K562 (cell line): ENCODE data around the gene MAP3K14. TPM values are rescaled to one million over a fixed set of nuclear protein-coding genes. Genes with fewer than 3 reads are reported as not detected.

Source experiments
- ATAC-seq: fragments of 200-7000 bp; cut with Tn5 transposase; 3 replicates; pipeline ENCODE4 v1.9.1; 2020; ENCODE audit warnings: moderate library complexity
- BruUV-seq: library from RNA; stranded (reverse); fragments of 400-500 nt; replicated peaks from 2 replicates; lab custom pipeline; 2021; lab: Mats Ljungman, UMichigan
- CTCF ChIA-PET: fragments of 300-600 bp; formaldehyde crosslinking; extraction: SDS; loops from one replicate; lab custom pipeline; 2021; ENCODE audit warnings: low intra/inter-chr PET ratio; lab: Yijun Ruan, JAX
- POLR2A ChIA-PET: fragments of 300-600, 350-650 bp; sonication (Branson Sonifier 250); formaldehyde crosslinking; extraction: SDS; loops from one replicate; lab custom pipeline; 2021; ENCODE audit warnings: antibody characterized with exemption, inconsistent platforms; lab: Yijun Ruan, JAX
- DNase-seq, 4 experiments: peaks; one replicate each; pipeline versions ENCODE4 v3.0.0 to v3.0.0-alpha.2; 2011 to 2018; ENCODE audit warnings: low spot score in 3 of 4, mixed read lengths in 3 of 4; ENCODE audit errors: extremely low read depth in 1 of 4
- FAIRE-seq: peaks from 2 replicates; lab custom pipeline; 2011; peaks lifted over from hg19 to GRCh38; lab: Jason Lieb, UNC
- H2AFZ ChIP-seq: 2 replicates; pipeline ENCODE4 v1.6.0; 2011; ENCODE audit warnings: low read depth, low read length, control low read depth, inconsistent platforms
- H3K27ac ChIP-seq: fragments of 200-600 bp; 3 replicates; pipeline ENCODE4 v1.8.0; 2011; ENCODE audit warnings: low read depth, mild to moderate bottlenecking, control low read depth, inconsistent platforms, low read length, moderate library complexity, mixed read lengths; ENCODE audit errors: extremely low read depth
- H3K27me3 ChIP-seq, 2 experiments: fragments of 300-600 bp in 1 of 2; 2 replicates in 1 of 2; 3 replicates in 1 of 2; pipeline versions ENCODE4 v1.6.0 to v1.8.0; 2011; ENCODE audit warnings: inconsistent platforms in 2 of 2, low read length in 2 of 2, mild to moderate bottlenecking in 1 of 2, mixed read lengths in 1 of 2, moderate library complexity in 1 of 2; ENCODE audit not compliant: control insufficient read depth in 2 of 2, insufficient read depth in 2 of 2
- H3K36me3 ChIP-seq: fragments of 300-600 bp; 3 replicates; pipeline ENCODE4 v1.8.0; 2011; ENCODE audit warnings: mild to moderate bottlenecking, low read length, inconsistent platforms; ENCODE audit not compliant: control insufficient read depth, insufficient read depth
- H3K4me1 ChIP-seq, 2 experiments: fragments of 200-600 bp in 1 of 2; replicated peaks in 1 of 2; 2 replicates in 1 of 2; 3 replicates in 1 of 2; pipeline versions ENCODE4 v1.5.1 to v1.8.0; 2011; ENCODE audit warnings: inconsistent platforms in 2 of 2, low read length in 2 of 2, mild to moderate bottlenecking in 1 of 2, mixed read lengths in 1 of 2, moderate library complexity in 1 of 2; ENCODE audit not compliant: control insufficient read depth in 2 of 2, insufficient read depth in 2 of 2
- H3K4me2 ChIP-seq: 2 replicates; pipeline ENCODE4 v1.6.1; 2011; ENCODE audit warnings: low read length, control low read depth, inconsistent platforms, mixed read lengths; ENCODE audit not compliant: insufficient read depth
- H3K4me3 ChIP-seq: fragments of 200-600 bp; sonication (generic), shearing (Covaris generic); 2 replicates; pipeline ENCODE4 v1.5.1; 2016; ENCODE audit warnings: control low read depth, inconsistent platforms
- H3K79me2 ChIP-seq: fragments of 200-600 bp; 3 replicates; pipeline ENCODE4 v1.8.0; 2011; ENCODE audit warnings: low read length, inconsistent platforms; ENCODE audit not compliant: control insufficient read depth, insufficient read depth
- H3K9ac ChIP-seq, 2 experiments: 2 replicates each; pipeline versions ENCODE4 v1.6.0 to v1.6.1; 2011; ENCODE audit warnings: low read depth in 2 of 2, low read length in 2 of 2, control low read depth in 1 of 2, inconsistent platforms in 1 of 2, mild to moderate bottlenecking in 1 of 2, mixed read lengths in 1 of 2; ENCODE audit not compliant: insufficient read depth in 1 of 2
- H3K9me1 ChIP-seq: one replicate; pipeline ENCODE4 v1.6.0; 2011; ENCODE audit warnings: inconsistent platforms, mild to moderate bottlenecking, low read length, moderate library complexity; ENCODE audit not compliant: control insufficient read depth, insufficient read depth
- H3K9me3 ChIP-seq: replicated peaks from 2 replicates; pipeline ENCODE4 v1.5.1; 2011; ENCODE audit warnings: low read depth, low read length, inconsistent platforms; ENCODE audit not compliant: control insufficient read depth, insufficient read depth
- H4K20me1 ChIP-seq: replicated peaks from 2 replicates; pipeline ENCODE4 v1.6.1; 2011; ENCODE audit warnings: low read length, inconsistent platforms, mixed read lengths; ENCODE audit not compliant: control insufficient read depth, insufficient read depth
- FOXA1 ChIP-seq: fragments of 450-650 bp; IDR thresholded peaks from 2 replicates; pipeline ENCODE4 v1.6.1; 2016; ENCODE audit warnings: mild to moderate bottlenecking, borderline replicate concordance
- HMGN3 ChIP-seq: IDR thresholded peaks from 2 replicates; pipeline ENCODE4 v1.6.1; 2011; ENCODE audit warnings: borderline replicate concordance, low read depth, mild to moderate bottlenecking, mixed read lengths, low read length; ENCODE audit not compliant: insufficient read length; ENCODE audit errors: extremely low read depth
- IRF2 ChIP-seq: sonication (generic); formaldehyde crosslinking; IDR thresholded peaks from 2 replicates; pipeline ENCODE4 v1.8.1; 2022; ENCODE audit warnings: mild to moderate bottlenecking, missing genetic modification reagents
- NFE2 ChIP-seq: IDR thresholded peaks from 2 replicates; pipeline ENCODE4 v1.6.1; 2014; ENCODE audit warnings: antibody characterized with exemption, low read depth
- POLR2A ChIP-seq: fragments of 450-650 bp; conservative IDR thresholded peaks from 2 replicates; pipeline ENCODE4 v1.6.1; 2016
- RFX1 ChIP-seq: fragments of 450-650 bp; IDR thresholded peaks from 2 replicates; pipeline ENCODE4 v1.6.1; 2016; ENCODE audit warnings: mild to moderate bottlenecking, moderate library complexity
- SUPT5H ChIP-seq: fragments of 450-650 bp; IDR thresholded peaks from 2 replicates; pipeline ENCODE4 v1.6.1; 2016
- ZBTB2 ChIP-seq: fragments of 450-650 bp; IDR thresholded peaks from 2 replicates; pipeline ENCODE4 v1.6.1; 2016; ENCODE audit warnings: antibody characterized with exemption
- ZNF512 ChIP-seq: IDR thresholded peaks from 2 replicates; pipeline ENCODE4 v1.6.1; 2016; ENCODE audit warnings: missing genetic modification characterization, missing compliant biosample characterization
- WGBS: fragments of 100-300 bp; shearing (Covaris generic); methylation state at CpG from one replicate; pipeline ENCODE4 v1.1.6; 2016; ENCODE audit warnings: low coverage, mixed read lengths; ENCODE audit not compliant: insufficient coverage; ENCODE audit errors: missing lambda C conversion rate; 5-methylcytosine and 5-hydroxymethylcytosine counted together
- in situ Hi-C: fragments of 300-500 bp; cut with MboI; formaldehyde crosslinking; loops from 4 replicates; pipeline ENCODE4 v1.15.0; 2018; ENCODE audit warnings: inconsistent platforms, mixed read lengths
- intact Hi-C: fragments of 100-400 bp; cut with micrococcal nuclease; formaldehyde crosslinking; loops from 2 replicates; pipeline ENCODE4 v1.14.2; 2022
- polyA plus RNA-seq, 8 experiments: library from polyadenylated mRNA; depleted of rRNA in 4 of 8; stranded (reverse) in 5 of 8; unstranded in 3 of 8; fragments of >200 nt; fragmentation: Nextera tagmentation in 2 of 8; fragmentation: Illumina TruSeq in 1 of 8; extraction: Ambion mirVana in 2 of 8; extraction: Trizol in 1 of 8; gene quantifications; 2 replicates each; pipeline versions ENCODE4 v1.2.1 to v1.2.3, GENCODE V29; 2011 to 2014; ENCODE audit warnings: inconsistent platforms in 1 of 8, missing spikeins in 1 of 8
- total RNA-seq, 7 experiments: library from RNA; depleted of rRNA in 6 of 7; stranded (reverse); fragments of >200 nt in 6 of 7; fragmentation: Illumina TruSeq in 2 of 7; extraction: Trizol in 2 of 7; gene quantifications; 2 replicates each; pipeline versions ENCODE4 v1.2.1 to v1.2.3, GENCODE V29; 2011 to 2021; ENCODE audit warnings: low replicate concordance in 1 of 7

MAP3K14 gene
- total and polyA plus RNA-seq, 9 of the 15 experiments (the other 6 are each of a cell fraction or from before 2014, with no cell fraction given): 0.45 to 8.7 (median 3.2) TPM

- TF ChIP-seq ZBTB2 (no peak), NFE2 (no peak), FOXA1 (no peak)
- TF ChIP-seq, all 486 proteins: peak for 0
Measured at GRCh38 chr17:45263477-45263860, 53.4 kb downstream of the MAP3K14 start (continued).

GRCh38 chr17:45262516-45263476 lies 54.0 kb downstream of the MAP3K14 start:
- H3K4me3 ChIP-seq: no peak overlapping the region
- no peak overlapping the region for H3K4me2 ChIP-seq
- intact Hi-C loops (no loop called here), in situ Hi-C loops (no loop called here)
- POLR2A ChIA-PET: no interaction called here
- H4K20me1 ChIP-seq: 0 out of 2 replicates have a peak, but pooled peaks cover 7% of the 10 kb centered on the region
- CTCF ChIA-PET: no interaction called here
- FAIRE-seq (no peak), DNase-seq (no peak), ATAC-seq (no peak)
- 72% methylated on average over 18 of the region's 18 CpGs for WGBS
- no peaks in the 10 kb centered on the region for H3K27me3 ChIP-seq
- H3K9ac ChIP-seq: 0 out of 4 replicates have a peak overlapping the region, but pooled peaks of 1 of the 2 experiments have one; percentile 11
- H3K79me2 ChIP-seq: no peaks in the 10 kb centered on the region
- TF ChIP-seq ZNF512 (tag) (no peak), IRF2 (CRISPR knock-in tag) (no peak), RFX1 (no peak), POLR2A (0 out of 2 replicates have a peak, but pooled peaks have one; percentile 22), HMGN3 (peak; percentile 3), SUPT5H (peak; percentile 37)
- H3K36me3 ChIP-seq: peaks cover 55% of the 10 kb centered on the region; the same call in 2 of the 3 replicates
- H3K27ac ChIP-seq: no peak overlapping the region
- peaks cover 0 to 18% of the 10 kb centered on the region in 2 experiments; a peak in 2 of 5 replicates for H3K4me1 ChIP-seq
- no peaks in the 10 kb centered on the region for H3K9me3 ChIP-seq
- no peaks in the 10 kb centered on the region for H3K9me1 ChIP-seq
- no peak overlapping the region for H2AFZ ChIP-seq
- BruUV-seq: no TSS peak
